Omental fat pad (tissue), 4 donors: ENCODE data around the gene PTPRM. TPM values are rescaled to one million over a fixed set of nuclear protein-coding genes. Genes with fewer than 3 reads are reported as not detected.

Experiments used
- ATAC-seq: fragments of 150-250 bp; one replicate; pipeline ENCODE4 v1.9.1; 2016; ENCODE audit warnings: mild to moderate bottlenecking, moderate library complexity; ENCODE audit not compliant: low FRiP score
- DNase-seq: peaks from one replicate; pipeline ENCODE4 v3.0.0-alpha.2; 2019; ENCODE audit warnings: low spot score
- CTCF ChIP-seq, 3 donors: fragments of 450-650 bp; IDR thresholded peaks; one replicate each; pipeline ENCODE4 v1.5.1; 2016 to 2017; ENCODE audit warnings: antibody characterized with exemption in 3 of 3, mild to moderate bottlenecking in 3 of 3, moderate library complexity in 2 of 3
- total RNA-seq, 4 donors: library from RNA; depleted of rRNA; stranded (reverse); fragments of >200 nt; gene quantifications; one replicate each; pipeline ENCODE4 v1.1.0, GENCODE V29; 2016

PTPRM gene
- total RNA-seq, 4 donors from 2014 or later: 64.8 to 238 (median 144) TPM

- no peak for TF ChIP-seq CTCF (IDR thresholded peaks at IDR 0.05)
- no peak for ATAC-seq
- no peak for DNase-seq
Measured at GRCh38 chr18:8423051-8423557, 856.0 kb downstream of the PTPRM start.

GRCh38 chr18:8424481-8424880, 857.4 kb downstream of the PTPRM start:
- DNase-seq (no peak), ATAC-seq (no peak)
- TF ChIP-seq CTCF (IDR thresholded peaks at IDR 0.05): no peak

- DNase-seq: no peak
- no peak for ATAC-seq
- no peak for TF ChIP-seq CTCF (IDR thresholded peaks at IDR 0.05)
Measured at GRCh38 chr18:8424917-8425725, 858.0 kb downstream of the PTPRM start.

GRCh38 chr18:8426401-8426800, 859.3 kb downstream of the PTPRM start:
- DNase-seq (no peak), ATAC-seq (no peak)

GRCh38 chr18:8427339-8427738, 860.2 kb downstream of the PTPRM start:
- ATAC-seq: no peak
- TF ChIP-seq CTCF (IDR thresholded peaks at IDR 0.05): no peak
- no peak for DNase-seq

More at GRCh38 chr18:8426401-8426800, 859.3 kb downstream of the PTPRM start:
- TF ChIP-seq CTCF (IDR thresholded peaks at IDR 0.05): no peak

GRCh38 chr18:8428951-8429350, 861.8 kb downstream of the PTPRM start:
- ATAC-seq (no peak), DNase-seq (no peak)
- no peak for TF ChIP-seq CTCF (IDR thresholded peaks at IDR 0.05)

GRCh38 chr18:8431036-8431435, 863.9 kb downstream of the PTPRM start:
- DNase-seq: no peak
- no peak for ATAC-seq
- TF ChIP-seq CTCF (IDR thresholded peaks at IDR 0.05): no peak
